GM12875 (cell line): ENCODE measurements around the gene RLBP1.

Source experiments
- H3K4me3 ChIP-seq: one replicate; pipeline ENCODE4 v1.5.1; 2011; ENCODE audit warnings: low read depth, low read length, control low read depth
- TF ChIP-seq, protein P1 (sequence below): IDR thresholded peaks from 2 replicates; pipeline ENCODE4 v1.5.1; 2011; ENCODE audit warnings: low read depth, mild to moderate bottlenecking, control low read depth, inconsistent platforms, low read length, moderate library complexity, borderline replicate concordance; ENCODE audit not compliant: insufficient read depth

RLBP1 gene

DNA sequence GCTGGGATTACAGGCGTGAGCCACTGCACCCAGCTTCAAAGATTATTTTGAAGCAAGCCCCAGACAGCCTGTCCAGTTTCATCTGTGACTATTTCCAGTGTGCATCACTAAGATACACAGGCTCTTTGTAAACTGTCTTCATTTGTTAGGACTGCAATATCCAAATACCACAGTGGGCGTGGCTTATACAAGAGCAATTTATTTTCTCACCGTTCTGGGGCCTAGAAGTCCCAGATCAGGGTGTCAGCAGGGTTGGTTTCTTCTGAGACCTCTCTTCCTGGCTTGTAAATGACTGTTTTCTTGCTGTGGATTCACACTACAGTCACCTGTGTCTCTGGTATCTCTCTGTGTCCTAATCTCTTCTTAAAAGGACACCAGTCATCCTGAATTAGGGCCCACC, 59.7 kb downstream of the RLBP1 start:
- H3K4me3 ChIP-seq, result no peak overlapping the region
- TF ChIP-seq, protein P1, sequence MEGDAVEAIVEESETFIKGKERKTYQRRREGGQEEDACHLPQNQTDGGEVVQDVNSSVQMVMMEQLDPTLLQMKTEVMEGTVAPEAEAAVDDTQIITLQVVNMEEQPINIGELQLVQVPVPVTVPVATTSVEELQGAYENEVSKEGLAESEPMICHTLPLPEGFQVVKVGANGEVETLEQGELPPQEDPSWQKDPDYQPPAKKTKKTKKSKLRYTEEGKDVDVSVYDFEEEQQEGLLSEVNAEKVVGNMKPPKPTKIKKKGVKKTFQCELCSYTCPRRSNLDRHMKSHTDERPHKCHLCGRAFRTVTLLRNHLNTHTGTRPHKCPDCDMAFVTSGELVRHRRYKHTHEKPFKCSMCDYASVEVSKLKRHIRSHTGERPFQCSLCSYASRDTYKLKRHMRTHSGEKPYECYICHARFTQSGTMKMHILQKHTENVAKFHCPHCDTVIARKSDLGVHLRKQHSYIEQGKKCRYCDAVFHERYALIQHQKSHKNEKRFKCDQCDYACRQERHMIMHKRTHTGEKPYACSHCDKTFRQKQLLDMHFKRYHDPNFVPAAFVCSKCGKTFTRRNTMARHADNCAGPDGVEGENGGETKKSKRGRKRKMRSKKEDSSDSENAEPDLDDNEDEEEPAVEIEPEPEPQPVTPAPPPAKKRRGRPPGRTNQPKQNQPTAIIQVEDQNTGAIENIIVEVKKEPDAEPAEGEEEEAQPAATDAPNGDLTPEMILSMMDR, result no peak
